SHP77 (cell line): ENCODE data around the gene CSGALNACT2.

Source experiments
- DNase-seq, 2 experiments: peaks; one replicate each; lab custom pipeline; 2025; lab: John Stamatoyannopoulos, UW

Gene CSGALNACT2

DNA sequence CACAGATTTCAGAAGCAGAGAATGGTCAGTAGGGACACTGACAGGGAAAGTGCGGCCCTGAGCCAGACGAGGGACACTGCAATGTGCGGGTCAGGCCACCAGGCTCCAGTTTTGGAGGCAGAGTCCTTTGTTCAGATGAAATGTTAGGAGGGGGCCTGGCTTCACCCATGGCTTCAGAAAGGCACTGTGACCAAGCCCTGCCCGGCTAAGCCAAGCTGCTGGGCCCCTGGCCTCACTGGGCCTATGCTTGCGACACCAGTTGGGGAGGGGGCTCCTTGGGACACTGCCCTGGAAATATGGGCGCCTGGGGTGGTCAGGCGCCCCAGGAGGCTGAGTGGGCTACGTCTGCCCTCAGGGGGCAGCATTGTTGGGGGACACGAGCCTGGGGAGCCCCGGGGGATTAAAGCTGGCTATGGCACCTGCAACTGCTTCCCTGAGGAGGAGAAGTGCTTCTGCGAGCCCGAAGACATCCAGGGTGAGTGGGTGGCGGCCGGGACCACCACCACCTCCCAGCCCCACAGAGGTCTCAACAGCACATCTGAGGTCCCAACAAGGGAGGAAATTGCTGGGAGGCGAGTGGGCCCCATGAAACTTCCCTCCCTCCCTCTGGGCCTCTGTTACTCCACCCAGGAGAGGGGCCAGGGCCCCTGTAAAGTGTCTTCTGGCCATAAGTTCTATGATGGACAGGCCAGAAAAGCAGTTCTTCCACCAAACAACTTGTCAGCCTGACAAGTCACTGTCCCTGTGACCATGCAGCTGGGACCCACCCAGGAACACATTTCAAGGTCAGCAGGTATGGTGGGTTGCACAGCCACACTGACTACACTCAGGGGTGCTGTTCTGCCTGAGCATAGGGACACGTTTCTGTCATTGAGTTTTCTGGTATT, 24.8 kb upstream of the CSGALNACT2 start:
- DNase-seq: no peak

DNA sequence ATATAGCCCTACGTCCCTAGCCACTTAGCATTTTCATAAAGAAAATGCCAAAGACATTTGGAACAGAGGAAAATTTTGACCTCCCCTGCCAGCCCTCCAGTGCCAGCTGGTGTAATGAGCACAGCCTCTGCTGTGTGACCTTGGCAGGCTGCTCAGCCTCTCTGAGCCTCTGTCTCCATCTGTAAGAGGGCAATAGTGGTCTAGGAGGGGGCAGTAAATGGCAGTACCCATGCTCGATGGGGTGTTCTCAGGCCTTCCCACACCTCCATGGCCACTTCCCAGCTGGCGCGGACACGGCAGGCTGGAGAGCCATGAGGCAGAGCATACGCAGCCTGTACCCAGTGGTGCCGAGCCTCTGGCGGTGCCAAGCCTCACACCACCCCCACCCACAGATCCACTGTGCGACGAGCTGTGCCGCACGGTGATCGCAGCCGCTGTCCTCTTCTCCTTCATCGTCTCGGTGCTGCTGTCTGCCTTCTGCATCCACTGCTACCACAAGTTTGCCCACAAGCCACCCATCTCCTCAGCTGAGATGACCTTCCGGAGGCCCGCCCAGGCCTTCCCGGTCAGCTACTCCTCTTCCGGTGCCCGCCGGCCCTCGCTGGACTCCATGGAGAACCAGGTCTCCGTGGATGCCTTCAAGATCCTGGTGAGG, 24.0 kb upstream of the CSGALNACT2 start:
- no peak for DNase-seq

DNA sequence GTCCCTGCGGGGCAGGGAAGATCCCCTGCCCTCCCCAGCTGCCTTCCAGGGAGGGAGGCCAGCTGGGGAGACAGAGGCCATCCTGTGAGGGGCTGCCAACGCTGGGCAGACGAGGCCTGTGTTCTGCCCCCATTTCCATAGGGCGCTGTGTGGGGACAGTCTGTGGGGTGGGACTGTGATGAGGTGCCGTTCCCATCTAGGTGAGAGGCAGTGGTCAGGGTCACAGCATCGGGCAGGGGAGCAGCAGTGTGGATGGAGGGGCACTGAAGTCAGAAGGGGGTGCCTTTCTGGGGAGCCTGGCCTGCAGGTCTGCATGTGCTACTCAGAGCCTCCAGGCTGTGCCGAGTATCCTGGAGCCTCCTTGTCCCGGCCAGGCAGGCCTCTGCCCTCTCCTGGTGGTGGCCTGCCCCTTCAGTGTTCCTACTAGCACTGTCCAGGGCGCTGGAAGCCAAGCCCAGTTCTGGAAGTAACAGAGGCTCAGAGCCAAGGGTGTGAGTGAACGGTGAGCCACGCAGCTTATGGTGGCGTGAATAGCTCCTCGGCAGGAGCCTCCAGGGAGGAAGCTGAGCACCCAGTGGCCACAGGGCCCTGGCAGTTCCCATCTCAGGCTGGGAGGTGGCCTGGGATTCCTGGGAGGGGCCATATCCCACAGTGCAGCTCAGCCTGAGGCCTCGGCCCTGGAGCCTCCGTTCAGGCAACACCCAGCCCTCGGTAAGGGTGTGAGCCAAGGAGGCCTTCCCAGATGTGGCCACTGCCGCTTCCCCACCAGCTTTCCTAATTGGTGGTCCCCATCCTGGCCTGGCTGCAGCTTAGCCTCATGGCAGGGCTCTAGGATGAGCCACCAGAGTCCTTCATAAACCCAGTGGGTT, 23.3 kb upstream of the CSGALNACT2 start:
- DNase-seq: no peak

DNA sequence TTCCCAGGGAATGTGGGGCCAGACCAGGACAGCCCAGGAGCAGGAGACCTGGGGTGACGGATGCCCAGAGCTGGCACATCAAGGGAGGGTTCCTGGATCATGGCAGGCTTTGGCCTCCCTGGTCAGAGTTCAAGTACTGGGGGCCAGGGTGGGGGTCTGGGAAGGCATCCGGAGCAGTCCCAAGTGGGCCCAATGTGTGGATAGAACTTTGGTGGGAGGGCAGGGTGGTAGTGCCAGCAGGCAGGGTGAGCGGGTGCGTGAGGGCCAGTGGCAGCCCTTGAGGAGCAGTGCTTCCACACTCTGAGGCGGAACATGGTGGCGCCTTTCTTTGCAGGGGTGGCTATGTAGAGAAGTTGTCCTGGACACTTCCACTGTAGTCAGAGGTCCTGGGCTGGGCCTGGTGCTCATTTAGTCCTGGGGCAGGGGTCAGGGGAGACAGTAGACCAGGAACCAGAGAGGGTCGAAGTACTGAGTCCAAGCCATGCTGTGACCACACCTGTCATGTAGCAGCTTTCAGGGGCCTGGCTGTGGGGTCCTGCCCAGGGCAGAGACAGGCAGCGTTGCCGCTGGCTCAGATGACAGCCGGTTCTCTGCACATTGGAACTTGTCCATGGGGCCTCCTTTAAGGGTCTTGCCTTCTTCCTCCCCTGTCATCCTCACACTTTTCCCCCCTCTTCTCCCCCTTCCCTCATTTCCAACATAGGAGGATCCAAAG, 22.2 kb upstream of the CSGALNACT2 start:
- DNase-seq: no peak

DNA sequence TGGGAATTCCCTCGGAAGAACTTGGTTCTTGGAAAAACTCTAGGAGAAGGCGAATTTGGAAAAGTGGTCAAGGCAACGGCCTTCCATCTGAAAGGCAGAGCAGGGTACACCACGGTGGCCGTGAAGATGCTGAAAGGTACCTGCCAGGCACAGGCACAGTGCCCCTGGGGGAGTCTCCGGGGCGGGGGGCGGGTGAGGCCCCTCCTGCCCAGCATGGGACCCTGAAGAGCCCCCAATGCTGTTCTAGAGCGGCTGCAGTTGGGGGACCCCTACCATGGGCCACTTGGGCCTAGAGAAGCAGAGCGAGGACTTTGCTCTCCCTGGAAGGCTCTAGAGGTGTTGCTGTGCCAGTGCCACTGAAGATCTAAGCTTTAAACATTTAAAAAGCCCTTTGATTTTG, 21.6 kb upstream of the CSGALNACT2 start:
- DNase-seq: no peak

DNA sequence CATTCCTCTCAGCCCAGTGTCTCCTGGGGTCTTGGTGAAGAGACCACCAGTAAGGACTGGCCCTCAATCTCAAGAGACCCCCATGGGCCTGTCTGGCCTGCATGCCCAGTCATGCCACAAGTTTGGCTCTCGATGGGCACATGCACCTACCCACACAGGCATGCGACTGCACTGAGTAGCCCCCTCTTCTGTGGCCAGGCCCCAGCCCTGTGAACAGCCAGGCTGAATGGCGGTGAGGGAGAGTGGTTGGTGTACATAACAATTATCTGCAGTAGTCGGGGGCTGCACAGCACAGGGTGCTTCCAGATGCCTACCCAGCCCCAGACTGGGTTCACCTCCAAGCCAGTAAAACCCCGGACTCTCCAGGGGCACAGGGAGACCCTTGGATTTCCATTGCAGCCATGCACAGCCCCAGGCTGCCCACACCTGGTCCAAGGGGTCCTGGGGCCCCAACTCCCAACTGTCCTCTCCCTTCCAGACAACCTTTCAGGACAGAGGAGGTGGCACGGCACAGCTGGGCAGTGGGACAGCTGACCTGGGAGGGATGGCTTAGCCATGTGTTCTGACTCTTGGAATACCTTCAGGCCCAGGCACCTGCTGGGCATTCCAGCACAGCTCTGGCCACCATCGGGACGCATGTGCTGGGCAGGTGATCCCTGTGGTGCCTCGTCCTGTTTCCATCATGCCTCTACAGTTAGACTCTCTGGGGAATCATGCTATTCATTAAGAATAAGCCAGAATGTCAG, 21.0 kb upstream of the CSGALNACT2 start:
- DNase-seq: no peak

DNA sequence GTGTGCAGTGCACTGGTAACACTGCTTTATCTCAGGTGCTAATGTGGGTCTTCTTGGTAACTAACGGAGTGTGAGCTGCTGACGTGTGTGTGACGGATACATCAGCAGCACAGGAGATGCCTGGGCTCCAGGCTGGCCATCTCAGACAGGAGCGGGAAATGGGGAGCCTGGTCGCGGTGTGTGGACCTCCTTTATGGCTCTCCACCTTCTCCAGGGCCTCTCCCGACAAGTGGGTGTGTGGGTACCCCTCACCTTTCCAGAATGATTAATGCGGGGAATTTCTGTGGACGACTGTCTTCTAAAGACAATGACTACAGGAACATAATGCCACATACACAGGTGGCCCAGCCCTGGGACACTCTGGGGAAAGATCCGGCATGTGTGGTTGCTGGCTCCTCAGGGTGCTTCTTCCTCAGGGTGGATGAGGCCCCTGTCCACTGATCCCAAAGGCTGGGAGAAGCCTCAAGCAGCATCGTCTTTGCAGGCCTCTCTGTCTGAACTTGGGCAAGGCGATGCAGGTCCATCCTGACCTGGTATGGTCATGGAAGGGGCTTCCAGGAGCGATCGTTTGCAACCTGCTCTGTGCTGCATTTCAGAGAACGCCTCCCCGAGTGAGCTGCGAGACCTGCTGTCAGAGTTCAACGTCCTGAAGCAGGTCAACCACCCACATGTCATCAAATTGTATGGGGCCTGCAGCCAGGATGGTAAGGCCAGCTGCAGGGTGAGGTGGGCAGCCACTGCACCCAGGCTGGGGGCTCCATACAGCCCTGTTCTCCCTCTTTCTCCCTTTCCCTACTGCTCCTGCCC, 20.3 kb upstream of the CSGALNACT2 start:
- DNase-seq: no peak

DNA sequence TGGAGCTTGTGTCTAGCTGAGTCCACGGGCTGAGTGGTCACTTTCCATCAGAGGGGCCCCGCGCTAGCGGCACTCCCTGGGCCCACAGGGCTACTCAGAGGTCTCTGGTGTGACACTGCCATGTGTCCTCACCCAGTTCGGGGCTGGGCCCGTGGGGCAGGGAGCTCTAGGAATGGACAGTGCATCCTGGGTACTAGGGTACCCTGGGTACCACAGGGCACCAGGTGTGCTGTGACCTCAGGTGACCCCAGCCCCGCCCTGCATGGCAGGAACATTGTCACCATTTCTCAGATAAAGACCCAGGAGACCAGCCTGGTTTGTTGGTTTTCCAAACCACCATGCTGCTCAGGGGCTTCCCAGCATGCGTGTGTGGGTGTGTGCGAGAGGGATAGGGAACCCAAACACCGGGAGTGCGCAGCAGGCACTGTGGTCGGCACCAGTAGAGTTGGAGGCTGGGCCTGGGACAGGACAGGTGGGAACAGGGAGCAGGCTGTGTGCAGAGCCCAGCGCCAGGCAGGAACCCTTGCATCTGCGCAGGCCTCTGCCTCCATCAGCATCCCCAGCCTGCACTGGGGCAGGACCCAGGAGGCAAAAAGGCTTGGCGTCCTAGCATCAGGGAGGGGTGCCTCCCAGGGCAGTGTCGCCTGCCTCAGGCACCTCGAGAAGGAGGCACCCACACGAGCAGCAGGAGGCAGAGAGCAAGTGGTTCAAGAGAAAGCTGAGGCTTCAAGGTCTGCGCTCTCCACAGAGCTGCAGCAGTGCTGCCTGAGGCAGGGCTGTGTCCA, 19.4 kb upstream of the CSGALNACT2 start:
- DNase-seq: no peak

DNA sequence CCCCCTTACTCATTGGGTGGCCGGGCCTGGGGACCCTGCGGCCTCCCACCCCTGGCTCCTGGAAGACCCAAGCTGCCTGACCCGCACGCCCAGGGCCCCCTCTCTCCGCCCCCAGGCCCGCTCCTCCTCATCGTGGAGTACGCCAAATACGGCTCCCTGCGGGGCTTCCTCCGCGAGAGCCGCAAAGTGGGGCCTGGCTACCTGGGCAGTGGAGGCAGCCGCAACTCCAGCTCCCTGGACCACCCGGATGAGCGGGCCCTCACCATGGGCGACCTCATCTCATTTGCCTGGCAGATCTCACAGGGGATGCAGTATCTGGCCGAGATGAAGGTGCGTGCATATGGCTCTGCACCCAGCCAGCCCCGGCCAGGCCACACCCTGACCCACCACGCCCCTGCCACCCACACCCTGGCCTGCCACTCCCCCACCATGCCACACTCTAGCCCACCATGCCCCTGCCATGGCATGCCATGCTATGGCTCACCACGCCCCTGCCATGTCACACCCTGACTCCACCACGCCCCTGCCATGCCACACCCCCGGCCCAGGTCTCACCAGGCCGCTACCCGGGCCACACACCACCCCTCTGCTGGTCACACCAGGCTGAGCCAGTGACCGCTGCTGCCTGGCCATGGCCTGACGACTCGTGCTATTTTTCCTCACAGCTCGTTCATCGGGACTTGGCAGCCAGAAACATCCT, 18.7 kb upstream of the CSGALNACT2 start:
- DNase-seq: no peak

DNA sequence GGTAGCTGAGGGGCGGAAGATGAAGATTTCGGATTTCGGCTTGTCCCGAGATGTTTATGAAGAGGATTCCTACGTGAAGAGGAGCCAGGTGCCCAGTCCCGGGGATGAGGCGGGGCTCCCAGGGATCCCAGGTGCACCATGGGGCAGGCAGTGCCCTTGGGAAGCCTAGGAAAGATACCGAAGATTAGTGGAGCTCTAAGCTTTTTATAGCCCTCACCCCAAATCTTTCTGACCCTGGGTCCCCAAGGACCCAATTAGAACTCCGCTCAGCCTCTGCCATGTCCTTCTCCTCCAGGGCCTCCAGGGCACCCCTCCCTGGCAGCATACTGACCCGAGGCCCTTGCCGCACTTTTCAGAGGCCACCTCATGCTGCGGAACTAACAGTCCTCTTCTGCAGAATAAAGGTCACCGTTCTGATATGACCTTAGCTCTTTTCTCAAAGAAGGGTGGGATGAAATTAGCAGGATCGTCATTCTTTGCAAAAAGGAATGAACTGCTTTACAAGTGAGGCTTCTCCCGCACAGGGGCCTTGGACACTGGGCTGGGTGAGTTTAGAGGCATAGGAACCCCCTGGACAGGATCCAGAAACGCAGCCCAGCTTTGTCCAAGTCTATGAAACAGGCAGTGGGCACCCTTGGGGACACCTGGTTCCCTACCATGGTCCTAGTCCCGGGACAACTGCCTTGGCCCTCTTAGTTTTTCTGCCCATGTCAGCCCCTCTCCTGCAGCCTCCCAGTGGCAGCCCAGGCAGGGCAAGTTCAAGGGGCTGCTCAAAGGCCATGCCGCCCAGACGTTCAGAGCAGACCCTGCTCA, 17.9 kb upstream of the CSGALNACT2 start:
- DNase-seq: no peak

DNA sequence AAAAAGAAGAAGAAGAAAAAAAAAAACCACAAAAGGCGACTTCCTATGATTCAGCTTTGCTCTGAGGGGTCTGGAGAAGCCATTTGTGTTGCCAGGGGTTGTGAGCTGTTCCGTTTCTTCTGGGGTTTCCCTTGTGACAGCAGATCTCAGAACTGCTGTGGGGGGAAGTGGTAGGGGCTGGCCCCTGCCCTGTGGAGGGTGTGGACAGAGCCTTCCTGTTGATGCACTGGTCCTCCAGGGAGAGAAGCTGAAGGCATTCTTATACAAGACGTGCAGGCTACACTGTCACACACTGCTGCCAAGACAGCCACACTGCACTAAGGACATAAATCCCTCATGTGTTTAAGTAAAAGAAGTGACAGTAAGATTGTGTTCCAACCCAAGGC, 17.3 kb upstream of the CSGALNACT2 start:
- no peak for DNase-seq

DNA sequence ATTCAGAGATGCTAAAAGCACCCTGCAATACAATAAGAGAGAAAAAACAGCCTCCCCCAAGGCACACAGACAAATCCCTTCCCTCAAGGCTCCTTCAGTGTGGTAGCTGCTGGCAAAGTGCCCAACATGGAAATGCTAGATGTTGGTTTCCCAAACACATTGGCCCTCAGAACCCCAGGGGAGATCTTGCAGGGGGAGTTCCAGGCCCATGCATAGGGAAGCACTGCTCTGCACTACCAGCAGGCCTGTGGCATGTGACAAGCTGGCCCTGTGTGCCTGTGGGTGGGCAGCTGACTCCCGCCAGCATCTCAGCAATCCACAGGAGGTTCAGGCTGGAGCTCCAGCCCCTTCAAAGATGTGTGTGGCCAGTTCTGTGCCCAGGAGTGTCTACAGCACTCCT, 16.8 kb upstream of the CSGALNACT2 start:
- DNase-seq: no peak

DNA sequence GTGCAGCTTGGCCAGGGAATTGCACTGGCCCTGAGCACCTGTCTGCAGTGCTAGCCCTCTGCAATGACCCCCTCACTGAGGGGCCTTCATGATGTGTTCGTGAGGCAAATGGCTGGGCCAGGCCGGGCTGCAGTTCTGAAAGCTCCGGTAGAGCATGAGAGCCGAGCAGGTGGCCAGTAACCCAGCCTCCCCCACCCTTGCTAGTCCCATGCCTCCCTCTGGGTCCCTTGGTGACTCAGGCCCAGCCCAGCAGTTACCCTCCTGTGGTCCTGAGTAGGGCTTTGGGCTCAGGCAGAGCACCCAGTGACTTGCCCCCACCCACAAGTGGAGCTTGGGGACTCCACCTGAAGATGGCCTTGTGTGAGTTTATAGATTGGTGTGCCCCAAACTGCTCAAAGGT, 16.1 kb upstream of the CSGALNACT2 start:
- DNase-seq: no peak

DNA sequence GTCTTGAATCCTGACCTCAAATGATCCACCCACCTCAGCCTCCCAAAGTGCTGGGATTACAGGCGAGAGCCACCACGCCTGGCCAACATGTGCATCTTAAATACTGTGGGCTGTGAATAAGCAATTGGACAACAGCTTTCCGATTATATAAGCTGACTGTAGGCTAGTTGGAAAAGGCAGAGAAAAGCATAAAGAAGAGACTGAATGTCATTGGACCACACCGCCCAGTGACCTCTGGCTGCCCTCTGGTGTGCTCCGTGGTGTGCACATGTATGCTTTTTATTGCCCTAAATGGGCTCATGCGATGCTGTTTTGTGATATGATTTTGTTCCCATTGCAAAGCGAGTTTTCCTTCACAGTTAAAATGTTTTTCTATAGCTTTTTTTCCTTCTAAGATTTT, 15.4 kb upstream of the CSGALNACT2 start:
- no peak for DNase-seq

DNA sequence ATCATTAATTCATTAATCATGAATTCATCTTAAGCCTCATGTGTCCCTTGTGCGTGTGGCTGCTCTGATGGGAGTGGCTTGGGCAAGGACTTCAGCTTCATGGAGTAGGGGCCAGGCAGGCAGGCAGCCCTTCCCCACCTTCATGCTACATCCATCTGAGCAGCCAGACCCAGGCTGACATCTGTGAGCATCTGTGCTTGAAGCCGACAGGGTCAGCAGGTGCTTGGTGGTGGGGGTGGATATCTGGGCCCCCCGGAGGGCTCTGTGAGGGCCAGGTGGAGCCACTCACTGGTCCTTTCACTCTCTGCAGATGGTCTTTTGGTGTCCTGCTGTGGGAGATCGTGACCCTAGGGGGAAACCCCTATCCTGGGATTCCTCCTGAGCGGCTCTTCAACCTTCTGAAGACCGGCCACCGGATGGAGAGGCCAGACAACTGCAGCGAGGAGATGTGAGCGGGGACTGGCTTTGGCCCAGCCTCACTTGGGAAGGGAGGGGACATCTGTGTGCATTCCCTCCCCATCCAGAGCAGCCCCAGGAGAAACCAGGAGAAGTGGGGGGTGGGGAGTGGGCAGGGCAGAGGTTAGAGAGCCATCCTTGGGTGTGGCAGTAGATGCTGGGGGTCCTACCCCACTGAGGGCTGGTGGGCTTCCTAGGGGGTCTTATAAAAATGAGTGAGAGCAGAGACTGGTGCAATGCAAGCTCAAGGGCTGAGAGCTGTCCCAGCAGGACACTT, 14.7 kb upstream of the CSGALNACT2 start:
- no peak for DNase-seq

DNA sequence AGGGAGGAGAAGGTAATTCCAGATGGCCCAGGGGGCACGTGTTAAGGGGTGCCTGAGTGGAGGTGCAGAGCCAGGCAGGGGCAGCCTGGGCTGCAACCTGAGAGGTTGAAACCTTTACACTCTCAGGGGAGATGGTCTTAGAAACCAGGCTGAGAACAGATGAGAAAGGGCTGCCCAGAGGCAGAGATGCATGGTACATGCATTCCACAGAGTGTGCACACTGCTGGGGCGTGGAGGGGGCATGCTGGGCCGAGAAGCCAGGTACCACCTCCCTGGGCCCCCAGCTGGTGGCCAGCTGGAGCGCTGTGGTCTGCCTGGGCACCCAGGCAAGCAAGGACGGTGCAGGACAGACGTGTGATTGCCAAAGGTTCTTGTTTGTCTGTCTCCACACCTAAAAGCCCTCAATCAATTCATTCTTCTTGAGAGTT, 14.1 kb upstream of the CSGALNACT2 start:
- no peak for DNase-seq

DNA sequence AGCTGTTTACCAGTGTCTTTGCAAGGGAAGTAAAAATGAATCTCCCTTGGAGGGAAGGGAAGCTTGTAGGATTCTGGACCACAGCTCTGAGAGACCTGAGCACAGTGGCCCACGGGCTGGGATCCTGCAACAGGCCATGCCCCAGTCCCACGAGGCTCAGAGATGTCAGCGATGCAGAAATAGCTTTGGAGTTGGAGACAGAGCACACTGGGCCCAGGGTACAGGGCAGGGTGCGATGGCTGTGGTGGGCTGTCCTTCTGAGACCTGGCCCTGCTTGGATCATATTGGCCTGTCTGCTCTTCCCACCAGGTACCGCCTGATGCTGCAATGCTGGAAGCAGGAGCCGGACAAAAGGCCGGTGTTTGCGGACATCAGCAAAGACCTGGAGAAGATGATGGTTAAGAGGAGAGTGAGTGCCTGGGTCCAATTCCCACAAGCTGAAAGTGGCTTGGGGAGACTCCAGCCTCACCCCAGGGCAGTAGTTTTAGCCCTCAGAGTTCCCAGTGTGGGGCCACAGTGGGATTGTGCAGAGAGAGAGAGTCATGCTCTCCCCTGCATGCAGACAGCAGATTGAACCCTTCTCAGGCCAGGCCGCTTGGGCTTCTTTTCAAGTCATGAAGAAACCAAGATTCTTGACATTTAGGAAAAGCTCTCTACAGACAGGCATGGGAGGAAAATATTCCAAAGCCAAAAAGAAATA, 13.5 kb upstream of the CSGALNACT2 start:
- no peak for DNase-seq
